Uterus (tissue), 2 donors: ENCODE results near the gene UBE2C.

Experiments
- CTCF ChIP-seq, 4 experiments: fragments of 200-600 bp in 2 of 4; fragments of 450-650 bp in 2 of 4; sonication (generic) in 2 of 4; IDR thresholded peaks; one replicate each; pipeline ENCODE4 v1.5.1; 2016 to 2019; ENCODE audit warnings: antibody characterized with exemption in 4 of 4, mild to moderate bottlenecking in 2 of 4, moderate library complexity in 1 of 4
- POLR2A ChIP-seq, 2 donors: fragments of 450-650 bp; IDR thresholded peaks; one replicate each; pipeline ENCODE4 v1.6.1; 2016; ENCODE audit warnings: antibody characterized with exemption in 2 of 2, mild to moderate bottlenecking in 1 of 2, moderate library complexity in 1 of 2

DNA sequence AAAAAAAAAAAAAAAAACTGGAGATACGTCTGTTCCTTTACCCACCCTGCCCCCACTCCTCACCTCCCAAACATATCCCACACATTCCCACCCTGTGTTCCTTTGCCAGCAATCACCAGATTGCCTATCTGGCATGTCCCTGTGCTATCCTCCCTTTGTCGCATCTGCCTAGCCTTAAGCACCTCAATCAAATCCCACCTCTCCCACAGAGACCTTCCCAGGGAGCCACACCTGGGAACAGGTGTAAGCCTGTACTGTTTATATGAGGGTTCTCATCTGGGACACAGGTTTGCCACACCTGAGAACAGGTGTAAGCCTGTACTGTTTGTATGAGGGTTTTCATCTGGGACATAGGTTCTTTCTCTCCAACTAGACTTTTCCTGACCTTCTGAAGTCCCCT lies 37.5 kb upstream of the UBE2C start:
- TF ChIP-seq CTCF (IDR thresholded peaks at IDR 0.05) (no peak), POLR2A (IDR thresholded peaks at IDR 0.05) (no peak)
